ENCODE data around the gene GATAD2A.
"Not testable (repeated sequence)": the region's sequence is repeated elsewhere in the genome, so short reads cannot be mapped to it uniquely, and the experiment has no call there.

Gene GATAD2A

DNA sequence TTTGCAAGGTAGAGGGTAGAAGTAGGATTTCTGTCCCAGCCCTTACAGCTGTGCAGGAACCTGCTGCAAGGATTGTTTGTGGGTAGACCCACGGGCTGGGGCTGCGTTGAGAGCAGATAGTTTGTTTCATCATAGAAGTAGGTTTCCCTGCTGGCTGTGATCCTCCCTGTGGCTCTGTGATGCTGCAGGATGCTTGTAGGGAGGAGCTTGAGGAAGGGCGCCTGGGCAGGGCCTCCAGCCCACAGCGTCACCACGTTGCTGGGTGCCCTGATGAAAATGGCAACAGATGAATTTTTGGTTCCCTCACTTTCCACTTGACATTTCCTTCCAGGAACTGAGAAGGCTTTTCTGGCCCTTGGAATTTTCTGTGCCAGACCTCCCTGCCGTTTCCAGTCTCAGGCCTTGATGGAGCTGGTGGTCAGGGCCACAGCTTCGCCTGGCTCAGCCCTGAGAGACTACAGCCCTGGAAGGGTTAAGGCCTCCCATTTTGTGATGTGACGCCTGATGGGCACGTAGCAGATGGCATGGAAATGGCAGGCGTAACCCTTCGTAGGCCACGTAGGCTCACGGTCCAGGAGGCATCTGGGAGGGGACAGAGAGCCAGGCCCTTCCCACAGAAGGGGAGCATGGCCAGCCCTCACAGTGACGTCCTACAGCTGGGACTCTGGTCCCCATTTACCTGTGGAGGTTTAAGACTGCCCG lies 42.2 kb downstream of the GATAD2A start:
- peak; percentile 33 to 48 for DNase-seq

DNA sequence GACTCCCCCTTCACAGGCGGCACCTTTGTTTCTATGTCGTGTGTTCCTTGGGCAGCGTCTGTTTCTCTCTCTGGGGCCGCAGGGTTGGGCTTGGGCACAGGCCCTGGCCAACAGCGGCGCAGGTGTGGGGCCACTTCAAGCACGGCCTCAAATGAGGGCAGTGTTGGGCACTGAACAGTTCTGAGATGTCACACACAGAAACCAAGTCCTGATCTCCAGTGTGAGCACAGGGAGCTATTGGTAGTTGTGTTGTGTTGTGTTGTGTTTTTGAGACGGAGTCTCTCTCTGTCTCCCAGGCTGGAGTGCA lies 42.7 kb downstream of the GATAD2A start:
- DNase-seq, result no peak

DNA sequence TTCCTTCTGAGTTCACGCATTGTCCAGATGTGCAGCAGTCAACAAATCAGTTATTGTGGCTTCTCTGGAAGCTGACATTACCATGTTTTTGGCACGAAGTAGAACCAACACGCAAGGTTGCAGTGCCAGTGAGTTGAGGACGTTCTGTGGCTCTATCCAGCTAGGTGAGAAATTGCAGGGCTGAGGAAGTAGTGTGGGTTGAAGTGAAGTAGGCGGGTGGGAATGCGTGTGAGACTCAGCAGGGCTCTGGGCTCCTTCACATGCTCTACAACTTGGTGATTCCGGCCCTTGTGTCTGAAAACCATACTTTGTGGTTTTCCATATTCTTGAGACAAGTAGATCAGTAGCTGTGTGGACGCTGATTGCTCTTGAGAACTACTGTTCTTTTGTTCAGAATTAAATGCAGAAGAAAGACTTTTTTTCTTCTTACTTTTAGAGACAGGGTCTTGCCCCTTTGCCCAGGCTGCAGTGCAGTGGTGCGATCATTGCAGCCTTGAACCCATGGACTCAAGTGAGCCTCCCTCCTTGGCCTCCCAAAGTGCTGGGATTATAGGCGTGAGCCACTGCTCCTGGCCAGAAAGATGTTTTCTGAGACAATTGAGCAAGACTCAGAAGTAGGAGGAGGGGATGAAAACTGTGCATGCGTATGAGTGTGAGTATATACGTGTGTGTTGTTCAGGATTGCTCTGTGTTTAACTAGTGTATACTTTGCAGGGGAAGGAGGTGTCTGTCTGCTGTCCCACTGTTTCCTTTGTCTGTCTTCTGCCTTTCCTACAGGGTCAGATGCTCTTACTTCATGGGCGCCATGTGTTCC lies 46.2 kb downstream of the GATAD2A start:
- peak in 1 of 2 donors; percentile 20 for DNase-seq

DNA sequence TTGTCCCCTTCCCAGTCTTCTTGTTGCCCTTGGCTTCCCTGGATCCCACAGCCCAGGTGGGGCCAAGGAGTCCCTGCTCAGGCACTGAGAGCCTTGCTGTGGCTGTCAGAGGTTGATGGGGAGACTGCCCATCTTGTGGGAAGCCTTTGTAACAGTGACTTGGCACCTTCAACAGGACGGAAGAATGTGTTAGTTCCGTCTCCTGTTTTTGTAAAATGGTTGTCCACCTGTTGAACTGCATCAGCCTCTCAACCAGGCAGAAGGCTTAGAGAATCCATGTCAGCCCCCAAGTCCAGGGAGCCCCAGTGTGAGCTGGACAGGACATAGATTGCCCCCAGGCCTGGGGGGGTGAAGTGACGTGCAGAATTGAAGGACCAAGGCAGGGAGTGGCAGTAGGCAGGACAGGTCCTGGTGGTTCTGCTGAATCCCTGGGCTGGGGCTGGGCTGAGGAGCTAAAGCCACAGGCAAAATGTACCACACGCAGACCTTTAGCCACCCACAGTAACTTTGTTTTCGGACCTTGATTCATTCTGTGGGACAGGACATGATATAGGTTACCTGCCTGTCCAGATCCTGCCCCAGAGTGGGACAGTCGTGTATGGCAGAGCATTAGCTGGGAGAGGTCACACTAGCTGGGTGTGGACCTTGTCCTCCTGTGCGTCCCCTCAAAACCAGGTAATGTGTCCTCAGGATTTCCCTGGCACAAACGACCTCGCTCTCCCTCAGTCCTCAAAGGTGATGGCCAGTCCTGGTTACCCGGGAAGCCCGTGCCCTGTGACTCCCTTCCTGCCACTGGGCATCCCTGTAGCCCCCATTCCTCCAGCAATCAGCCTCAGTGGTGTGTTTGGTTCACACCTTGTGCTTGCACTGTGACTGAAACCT lies 47.0 kb downstream of the GATAD2A start:
- DNase-seq, result no peak

DNA sequence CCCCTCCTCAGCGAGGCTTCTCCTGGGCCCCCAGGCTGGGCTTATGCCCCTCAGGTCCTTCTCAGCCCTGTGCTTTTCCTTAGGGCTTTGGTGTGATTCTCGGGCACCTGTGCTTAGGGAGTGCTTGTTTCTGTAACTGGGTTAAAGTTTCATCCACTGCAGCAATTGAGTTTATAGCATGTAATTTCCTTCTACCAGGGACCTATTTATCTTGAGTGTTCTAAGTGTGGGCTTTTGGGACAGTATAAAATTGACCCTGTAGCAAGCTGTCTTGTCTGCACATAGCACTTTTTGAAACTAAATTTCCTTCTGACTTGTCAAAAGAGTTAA lies 47.6 kb downstream of the GATAD2A start:
- no peak for DNase-seq

DNA sequence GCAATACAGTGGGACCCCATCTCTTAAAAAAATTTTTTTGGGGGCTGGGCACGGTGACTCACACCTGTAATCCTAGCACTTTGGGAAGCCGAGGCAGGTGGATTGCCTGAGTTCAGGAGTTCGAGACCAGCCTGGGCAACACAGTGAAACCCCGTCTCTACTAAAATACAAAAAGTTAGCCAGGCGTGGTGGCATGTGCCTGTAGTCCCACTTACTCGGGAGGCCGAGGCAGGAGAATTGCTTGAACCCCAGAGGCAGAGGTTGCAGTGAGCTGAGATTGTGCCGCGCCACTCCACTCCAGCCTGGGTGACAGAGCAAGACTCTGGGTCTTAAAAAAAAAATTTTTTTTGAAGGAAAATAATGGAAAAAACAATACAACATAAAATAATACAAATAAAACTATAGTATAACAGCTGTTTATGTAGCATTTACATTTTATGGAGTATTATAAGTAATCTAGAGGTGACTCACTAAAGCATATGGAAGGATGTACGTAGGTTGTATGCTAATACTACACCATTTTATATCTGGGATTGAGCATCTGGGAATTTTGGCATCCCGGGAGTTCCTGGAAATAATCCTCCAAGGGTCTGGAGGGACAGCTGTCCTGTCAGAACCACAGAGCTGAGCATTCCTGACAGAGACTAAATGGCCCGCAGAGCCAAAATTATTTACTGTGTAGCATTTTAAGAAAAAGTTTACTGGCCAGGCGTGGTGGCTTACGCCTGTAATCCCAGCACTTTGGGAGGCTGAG lies 49.9 kb downstream of the GATAD2A start:
- not testable (repeated sequence) for DNase-seq

DNA sequence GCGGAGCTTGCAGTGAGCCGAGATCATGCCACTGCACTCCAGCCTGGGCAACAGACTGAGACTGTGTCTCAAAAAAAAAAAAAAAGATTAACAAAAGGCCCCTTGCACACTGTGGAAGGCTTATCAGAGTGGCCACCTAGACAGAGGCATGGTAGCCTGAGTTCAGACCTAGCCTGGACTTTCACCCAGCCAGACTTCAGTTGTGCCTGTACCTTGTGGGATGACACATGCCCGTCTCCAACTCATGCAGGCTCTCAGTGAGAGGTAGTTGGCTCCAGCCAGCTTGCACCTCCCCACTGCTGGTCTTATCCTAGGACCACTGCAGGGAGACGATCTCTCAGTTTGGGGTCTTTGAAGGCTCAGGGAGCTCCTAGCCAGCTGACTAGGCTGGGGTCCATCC lies 52.2 kb downstream of the GATAD2A start:
- no peak for DNase-seq

DNA sequence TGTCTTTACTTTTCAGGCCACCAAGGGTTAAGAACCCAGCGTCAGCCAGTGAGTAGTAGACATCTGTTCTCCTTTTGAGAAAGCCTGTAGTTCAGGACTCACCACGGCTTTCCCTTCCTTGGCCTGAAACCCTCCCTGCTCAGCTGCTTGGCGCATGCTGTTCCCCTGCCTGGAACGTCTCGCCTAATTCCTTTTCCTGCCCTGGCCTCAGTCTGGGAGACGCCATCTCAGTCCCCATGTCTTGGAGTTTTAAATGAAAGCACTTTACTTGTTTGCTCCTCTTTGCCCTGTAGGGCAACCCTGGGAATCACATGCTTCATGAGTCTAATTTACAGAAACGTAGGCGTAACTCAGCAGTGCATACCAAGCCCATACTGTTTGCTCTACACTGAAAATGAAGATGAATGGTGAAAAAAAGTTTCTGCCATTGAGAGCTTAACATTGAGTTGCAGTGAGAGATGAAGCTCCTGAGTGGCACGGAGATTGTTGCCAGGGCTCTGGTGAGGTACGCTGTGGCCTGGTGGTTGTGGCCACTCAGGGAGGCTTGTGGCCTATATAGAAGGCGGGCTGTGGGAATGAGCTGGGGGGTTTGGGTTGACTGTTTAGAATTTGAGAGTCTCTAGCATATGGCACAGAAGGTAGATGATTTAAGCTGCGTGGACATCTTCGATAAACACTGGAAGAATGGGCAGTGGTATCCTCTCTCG lies 52.8 kb downstream of the GATAD2A start:
- DNase-seq, result no peak

DNA sequence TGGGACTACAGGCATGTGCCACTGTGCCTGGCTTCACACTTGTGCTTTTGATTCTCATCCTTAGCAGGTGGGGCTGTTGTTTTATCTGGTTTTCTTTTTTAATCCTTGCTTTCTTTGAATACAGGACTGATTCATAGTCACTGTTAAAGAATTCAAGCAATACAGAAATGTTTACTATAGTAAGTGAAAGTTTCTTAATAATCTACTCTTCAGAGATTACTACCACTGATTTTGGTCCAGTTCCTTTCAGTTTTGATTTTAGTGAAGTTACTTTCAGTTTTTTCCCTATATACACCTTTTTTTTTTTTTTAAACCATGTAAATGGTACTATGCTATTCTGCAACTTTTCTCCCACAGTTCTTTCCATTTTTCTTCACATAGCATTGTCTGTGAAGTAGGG lies 53.6 kb downstream of the GATAD2A start:
- peak in 1 of 2 donors; percentile 38 for DNase-seq

DNA sequence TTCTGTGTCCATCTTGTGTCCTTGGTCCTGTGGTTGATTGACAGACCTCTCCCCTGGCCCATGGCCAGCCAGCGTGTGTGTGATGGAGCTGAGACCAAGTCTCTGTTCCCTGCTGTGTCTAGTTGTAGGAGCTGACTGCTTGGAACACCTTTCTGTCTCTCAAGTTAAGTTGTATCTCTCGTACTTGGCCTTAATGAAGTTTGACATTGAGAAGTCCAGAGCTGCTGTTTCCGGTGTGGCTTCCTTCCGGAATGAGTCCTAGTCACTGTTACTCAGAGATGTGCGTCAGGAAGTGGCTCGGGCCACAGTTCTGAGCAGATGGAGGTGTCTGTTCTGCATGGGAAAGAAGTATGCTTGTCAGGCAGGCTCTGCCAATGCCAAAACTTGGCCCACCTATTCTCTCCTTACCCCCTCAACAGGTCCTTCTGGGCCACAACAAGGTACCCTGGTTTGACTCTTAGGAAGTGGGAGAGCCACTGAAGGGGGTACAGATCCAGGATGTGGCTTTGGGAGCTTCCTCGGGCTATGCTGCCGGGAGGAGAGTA lies 54.3 kb downstream of the GATAD2A start:
- DNase-seq, result peak; percentile 72 to 75

DNA sequence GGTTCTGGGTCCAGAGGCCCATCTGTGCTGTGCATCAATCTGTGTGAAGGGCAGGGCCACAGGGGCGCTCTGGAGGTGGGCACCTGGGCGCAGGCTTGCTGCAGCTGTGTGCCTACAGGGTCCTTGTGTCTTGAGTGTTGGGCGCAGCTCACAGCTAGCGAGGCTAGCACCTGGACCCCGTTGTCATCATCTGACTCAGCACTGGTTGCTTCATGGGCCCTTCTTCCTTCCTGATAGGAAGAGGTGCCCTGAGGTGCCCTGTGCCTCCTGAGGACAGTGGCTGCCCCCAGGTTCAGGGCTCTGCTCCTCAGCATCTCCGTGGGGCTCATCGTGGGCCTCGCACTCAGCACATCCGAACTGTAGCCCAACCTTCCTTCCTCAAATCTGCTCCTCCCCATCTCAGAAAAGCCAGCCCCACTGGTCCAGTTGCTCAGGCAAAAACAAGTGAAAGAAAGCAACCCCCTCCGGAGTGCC lies 54.8 kb downstream of the GATAD2A start:
- DNase-seq, result peak in 1 of 2 donors; percentile 33

DNA sequence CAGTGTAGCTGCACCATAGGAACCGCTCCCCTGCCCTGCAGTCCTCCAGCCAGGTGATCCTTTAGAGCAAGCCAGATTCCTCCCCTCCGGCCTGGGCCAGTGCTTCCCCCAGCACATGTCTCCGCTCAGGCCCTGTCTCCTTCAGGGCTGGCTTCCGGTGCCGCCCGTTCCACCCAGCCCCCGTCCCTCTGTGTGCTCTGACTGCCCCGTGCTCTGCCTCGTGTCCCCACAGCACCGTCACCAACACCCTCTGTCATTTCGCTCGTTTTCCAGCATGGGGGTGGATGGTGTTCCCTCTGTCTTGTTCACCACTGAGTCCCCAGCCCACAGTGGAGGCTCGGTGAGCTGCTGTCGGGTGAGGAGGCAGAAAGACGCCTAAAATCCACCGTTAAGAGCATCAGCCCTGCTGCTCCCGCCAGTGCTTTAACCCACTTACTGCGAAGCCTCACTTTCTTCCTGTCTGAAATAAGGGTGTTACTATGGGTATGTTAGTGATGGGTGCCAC lies 55.3 kb downstream of the GATAD2A start:
- DNase-seq, result peak; percentile 63 to 64

DNA sequence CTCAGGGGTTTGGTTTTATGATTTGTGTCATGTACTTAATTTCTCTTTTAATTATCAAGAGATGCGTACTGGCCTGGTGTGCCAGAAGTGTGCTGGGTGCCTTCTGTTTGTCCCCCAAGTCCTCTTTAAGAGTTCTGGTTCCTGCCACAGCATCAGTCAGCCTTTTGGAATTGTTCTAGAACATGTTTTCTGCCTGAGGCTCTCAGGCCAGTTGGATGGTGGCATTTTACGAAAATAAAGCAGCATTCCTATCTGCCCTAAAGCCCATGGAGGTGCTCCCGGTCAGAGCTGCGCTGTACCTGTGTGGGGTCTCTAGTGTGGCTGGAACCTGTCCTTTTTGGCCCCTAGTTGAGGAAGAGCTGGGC lies 55.8 kb downstream of the GATAD2A start:
- no peak for DNase-seq

DNA sequence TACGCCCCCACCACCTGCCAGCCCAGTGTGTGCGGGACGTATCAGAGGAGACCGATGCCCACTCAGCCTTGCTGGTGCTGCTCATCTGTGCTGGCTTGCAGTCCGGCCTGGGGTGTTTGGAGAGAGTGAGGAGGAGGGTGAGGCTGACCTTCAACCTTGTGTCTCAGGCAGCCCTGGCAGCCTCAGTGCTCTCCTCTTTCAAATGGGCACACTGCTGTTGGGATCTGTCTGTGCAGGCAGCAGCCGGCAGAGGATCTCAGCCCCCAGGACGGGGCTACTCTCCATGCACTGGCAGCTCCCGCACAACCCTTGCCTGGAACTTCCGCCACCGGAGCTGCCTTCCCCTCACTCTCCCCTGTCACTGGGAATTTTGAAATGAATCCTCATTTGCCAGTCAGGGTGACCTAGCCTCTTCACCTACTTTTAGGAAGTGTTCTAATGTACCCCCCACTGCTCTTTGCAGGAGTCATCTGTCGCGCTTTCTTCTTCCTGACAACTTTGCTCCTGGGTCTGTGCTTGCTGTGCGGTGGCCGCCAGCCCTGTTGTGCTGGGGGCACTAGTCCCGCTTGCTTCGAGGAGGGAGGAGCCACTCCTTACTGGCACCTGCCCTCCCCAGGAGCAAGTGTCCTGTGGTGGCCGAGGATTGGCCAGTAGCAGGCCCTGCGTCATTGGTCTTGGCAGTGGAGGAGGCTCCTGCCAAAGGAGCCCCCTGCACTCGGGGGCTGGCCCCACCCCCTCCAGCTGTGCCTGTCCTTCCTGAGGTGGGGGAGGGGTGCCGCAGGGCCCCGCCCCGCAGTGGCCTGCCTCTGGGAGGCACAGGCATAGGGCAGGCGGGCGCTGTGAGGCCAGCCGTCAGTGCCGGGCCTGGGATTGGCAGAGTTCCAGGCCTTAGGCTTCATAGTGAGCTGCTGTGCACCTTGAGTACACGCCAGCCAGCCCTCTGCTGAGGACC lies 56.5 kb downstream of the GATAD2A start:
- DNase-seq, result peak; percentile 43 to 51

DNA sequence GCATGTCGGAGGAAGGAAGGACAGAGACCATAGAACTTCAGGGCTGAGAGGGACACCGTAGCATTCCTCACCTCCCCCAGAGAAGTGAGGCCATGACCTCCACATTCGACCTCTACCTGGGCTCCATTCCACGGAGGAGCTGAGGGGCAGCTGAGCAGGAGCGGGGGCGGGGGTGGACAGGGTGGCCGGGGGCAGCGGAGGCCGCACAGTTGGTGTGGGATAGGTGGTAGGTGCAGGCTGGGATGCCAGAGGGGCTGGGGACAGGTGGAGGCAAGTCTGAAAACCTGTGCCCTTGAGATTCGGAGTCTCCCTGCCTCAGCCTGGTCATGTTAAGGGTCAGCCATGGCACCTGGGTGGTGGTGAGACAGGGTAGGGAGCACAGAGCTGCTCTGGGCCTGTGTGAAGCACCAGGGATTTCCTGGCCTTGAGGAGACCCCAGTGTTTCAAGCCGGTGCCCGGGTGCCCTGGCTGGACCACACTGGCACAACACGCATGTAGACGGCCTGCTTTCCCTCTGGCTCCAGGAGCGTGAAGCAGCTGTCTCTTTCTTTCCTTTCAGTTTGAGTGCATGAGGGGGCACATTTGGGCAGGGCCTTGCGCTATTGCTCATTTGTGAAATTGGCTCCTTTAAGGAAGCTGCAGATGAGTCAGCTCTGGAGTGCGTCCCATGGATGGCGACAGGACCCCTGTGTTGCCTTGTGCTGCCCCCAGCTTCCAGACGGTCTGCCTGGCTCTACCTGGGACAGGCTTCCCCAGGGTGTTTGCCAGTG lies 58.1 kb downstream of the GATAD2A start:
- no peak for DNase-seq

DNA sequence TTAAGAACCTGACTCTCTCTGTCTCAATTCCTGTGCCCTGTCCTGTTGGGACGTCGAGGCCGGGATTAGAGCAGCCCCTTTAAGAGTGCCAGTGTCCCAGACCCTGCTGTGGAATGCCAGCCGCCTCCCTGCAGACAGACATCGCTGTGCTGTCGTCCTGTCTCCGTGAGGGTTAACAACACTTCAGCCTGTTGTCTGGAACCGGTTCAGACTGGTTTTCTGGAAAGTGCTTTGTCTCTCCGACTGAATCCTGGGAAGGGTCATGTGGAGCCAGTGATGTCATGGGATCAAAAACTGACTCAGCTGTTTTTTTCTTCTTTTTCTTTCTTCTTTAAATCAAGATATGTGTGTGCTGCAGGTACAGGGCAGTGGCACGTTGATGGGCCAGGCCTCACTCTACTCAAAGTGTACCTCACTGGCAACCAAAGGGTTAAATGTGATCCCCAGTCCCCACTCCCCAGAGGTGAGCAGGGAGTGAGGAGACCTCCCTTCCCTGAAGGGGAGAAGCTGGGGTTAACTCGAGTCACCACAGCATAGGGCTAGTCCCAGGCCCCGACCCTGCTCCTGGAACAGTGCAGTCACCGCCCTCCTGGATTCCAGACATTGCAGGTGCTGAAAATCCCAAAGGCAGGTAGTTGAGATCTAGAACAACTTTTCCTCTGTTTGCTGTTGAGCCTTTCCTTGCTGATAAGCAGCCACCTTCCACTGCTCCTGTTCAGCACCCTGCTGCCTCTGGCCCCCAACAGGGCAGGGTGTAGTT lies 59.0 kb downstream of the GATAD2A start:
- DNase-seq, result no peak

DNA sequence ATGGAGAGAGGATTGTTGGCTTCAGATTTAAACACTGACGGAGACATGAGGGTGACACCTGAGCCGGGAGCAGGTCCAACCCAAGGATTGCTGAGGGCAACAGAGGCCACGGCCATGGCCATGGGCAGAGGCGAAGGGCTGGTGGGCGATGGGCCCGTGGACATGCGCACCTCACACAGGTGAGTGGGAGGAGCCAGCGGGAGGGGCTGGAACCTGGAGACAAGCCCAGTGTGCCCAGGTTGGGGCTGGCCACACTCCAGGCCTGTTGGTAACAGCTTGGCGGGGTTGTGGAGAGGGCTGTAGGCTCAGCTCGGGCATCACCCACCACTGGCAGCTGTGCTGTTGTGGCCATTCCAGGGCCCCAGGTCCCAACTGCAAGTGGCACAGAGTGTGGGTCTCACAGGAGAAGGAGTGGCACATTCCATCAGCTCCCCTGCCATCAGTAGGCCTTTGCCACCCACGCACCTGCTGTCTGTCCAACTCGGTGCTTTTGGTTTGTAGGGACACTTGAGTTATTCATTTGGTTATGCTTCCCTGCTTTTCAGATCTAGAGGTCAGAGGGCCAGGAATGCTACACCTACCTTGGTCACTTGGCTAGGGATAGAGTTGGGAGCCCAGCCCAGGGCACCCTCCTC lies 60.1 kb downstream of the GATAD2A start:
- no peak for DNase-seq

DNA sequence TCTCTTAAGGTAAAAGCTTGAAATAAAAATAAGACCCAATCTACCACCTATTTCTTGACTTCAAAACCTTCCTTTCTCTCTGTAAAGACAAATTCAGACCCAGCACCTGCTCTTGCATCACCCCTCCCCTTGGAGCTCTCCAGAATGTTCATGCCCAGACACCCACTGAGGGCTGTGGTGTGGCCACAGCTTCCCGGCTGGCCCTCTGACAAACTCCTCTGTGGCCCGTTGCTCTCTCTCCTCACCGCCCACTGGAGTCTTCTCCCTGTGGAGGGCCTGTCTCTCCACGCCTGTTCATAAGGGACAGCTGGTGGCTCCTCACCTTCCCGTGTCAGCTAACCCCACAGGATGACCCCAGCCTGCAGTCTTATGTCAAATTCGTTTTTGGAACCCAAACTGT lies 60.7 kb downstream of the GATAD2A start:
- DNase-seq, result no peak
